NCI-H2029 treated with DMSO at 0.1 percent for 48 hours (cell line): Measurements from ENCODE around the gene RHOT2.

Experiments
- DNase-seq: peaks from one replicate; lab custom pipeline; 2025; lab: John Stamatoyannopoulos, UW

Gene RHOT2

DNA sequence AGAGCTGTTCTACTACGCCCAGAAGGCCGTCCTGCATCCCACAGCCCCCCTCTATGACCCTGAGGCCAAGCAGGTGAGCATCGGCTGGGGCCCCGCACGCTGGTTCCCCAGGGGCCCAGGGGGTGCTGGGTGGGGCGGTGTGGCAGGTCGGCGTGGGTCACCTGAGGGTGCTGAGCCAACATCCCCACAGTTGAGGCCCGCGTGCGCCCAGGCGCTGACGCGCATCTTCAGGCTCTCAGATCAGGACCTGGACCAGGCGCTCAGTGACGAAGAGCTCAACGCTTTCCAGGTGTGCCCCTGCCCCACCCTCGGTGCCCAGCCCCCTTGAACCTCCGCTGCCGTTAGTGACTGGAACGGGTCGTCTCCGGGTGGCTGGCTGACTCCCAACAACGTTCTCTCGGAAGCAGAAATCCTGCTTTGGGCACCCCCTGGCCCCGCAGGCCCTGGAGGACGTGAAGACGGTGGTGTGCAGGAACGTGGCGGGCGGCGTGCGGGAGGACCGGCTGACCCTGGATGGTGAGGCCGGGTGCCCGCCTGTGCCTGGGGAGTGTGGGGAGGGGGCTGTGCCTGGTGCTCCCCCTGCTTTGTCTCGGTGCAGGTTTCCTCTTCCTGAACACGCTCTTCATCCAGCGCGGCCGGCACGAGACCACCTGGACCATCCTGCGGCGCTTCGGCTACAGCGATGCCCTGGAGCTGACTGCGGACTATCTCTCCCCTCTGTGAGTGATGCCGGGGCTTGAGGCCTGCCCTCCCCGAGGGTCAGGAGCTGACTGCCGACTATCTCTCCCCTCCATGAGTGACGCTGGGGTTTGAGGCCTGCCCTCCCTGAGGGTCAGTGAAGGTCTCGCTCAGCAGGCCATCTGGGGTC, 2.8 kb downstream of the RHOT2 start:
- no peak for DNase-seq

DNA sequence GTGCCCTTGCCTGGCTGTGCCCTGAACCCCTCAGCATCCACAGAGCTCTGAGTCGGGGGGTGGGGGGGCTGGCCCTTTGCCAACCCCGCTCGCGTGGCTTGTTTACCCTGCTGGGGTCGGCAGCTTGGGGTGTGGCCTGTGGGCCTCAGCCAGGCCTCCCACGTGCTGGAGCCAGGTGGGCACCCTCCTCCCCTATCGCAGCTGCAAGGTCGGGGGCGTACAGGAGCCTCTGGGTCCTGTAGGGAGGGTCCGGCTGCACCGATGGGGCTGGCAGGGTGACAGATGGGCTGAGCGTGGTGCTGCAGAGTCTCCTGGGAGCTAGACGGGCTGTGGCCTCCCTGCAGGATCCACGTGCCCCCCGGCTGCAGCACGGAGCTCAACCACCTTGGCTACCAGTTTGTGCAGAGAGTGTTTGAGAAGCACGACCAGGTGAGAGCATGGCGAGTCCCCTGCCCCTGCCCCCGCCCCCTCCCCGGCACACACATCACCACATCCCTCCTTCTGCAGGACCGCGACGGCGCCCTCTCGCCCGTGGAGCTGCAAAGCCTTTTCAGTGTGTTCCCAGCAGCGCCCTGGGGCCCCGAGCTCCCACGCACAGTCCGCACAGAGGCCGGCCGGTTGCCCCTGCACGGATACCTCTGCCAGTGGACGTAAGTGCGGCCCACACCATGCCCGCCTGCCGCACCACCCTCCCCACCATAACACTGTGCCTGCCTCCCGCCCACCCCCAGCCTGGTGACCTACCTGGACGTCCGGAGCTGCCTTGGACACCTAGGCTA, 3.6 kb downstream of the RHOT2 start:
- DNase-seq, result no peak

DNA sequence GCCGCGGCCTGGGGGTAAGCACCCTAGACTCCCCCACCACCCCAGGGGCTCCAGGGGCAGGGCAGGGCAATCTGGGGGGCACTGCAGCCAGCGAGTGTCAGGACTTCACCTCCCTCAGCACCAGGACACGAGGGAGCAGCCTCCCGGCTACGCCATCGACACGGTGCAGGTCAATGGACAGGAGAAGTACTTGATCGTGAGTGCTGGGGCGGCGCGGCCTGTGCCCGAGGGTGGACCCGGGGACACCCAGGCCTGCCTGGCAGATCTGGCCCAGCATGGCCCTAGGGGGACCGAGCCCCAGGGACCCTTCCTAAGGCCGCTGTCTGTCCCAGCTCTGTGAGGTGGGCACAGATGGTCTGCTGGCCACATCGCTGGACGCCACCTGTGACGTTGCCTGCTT, 4.4 kb downstream of the RHOT2 start:
- no peak for DNase-seq

DNA sequence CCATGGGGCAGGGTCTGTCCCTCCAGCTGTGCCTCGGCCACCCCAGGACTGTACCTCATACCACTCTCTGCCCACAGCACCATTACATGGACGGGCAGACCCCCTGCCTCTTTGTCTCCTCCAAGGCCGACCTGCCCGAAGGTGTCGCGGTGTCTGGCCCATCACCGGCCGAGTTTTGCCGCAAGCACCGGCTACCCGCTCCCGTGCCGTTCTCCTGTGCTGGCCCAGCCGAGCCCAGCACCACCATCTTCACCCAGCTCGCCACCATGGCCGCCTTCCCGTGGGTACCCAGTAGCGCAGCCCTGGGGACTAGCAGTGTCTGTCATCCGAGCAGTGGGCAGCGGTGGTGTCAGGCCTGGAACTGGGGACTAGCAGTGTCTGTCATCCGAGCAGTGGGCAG, 4.9 kb downstream of the RHOT2 start:
- DNase-seq, result no peak

DNA sequence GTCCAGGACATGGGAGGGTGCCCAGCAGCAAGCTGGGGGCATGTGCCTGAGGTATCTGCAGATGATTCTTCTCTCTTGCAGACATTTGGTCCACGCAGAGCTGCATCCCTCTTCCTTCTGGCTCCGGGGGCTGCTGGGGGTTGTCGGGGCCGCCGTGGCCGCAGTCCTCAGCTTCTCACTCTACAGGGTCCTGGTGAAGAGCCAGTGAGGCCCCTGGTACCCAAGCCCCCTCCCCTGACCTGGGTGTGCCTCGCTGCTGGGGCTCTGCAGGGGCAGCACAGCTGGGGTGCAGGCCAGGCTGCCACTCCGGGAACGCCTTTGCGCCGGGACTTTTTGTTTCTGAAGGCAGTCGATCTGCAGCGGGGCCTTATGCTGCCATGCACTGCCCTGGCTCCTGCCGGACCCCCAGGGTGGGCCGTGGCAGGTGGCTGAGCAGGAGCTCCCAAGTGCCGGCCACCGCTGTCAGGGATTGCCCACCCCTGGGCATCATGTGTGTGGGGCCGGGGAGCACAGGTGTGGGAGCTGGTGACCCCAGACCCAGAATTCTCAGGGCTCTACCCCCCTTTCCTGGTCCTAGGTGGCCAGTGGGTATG, 5.6 kb downstream of the RHOT2 start:
- DNase-seq, result no peak

DNA sequence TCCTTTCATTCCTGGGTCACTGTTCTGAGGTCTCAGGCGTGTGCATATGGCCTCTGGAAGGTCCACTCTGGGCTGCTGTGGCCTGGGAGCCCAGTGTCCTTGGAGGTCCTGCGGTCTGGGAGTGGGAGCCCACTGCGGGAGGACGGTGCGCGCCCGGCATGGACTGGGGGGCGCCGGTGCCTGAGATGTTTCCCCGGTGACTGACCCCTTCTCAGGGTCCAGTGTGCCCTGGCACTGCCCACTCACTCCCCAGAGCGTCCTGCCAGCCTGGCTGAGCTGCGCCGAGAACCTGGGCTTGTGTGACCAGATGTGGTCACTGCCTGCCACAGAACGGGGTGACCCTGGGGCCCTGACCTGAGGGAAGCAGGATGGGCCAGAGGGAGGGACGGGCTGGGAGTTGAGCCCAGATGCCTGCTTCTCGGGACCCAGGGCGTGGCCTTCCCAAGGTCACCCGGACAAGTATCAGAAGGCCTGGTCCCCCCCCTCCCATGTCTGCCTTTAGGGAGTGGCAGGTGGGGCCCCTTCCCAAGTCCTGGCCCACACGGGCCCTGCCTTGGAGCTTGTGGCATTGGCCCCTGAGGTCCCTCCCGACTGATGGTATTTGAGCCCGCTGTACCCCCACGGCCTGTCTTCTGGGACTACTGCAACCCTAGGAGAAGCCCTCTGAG, 6.4 kb downstream of the RHOT2 start:
- no peak for DNase-seq

DNA sequence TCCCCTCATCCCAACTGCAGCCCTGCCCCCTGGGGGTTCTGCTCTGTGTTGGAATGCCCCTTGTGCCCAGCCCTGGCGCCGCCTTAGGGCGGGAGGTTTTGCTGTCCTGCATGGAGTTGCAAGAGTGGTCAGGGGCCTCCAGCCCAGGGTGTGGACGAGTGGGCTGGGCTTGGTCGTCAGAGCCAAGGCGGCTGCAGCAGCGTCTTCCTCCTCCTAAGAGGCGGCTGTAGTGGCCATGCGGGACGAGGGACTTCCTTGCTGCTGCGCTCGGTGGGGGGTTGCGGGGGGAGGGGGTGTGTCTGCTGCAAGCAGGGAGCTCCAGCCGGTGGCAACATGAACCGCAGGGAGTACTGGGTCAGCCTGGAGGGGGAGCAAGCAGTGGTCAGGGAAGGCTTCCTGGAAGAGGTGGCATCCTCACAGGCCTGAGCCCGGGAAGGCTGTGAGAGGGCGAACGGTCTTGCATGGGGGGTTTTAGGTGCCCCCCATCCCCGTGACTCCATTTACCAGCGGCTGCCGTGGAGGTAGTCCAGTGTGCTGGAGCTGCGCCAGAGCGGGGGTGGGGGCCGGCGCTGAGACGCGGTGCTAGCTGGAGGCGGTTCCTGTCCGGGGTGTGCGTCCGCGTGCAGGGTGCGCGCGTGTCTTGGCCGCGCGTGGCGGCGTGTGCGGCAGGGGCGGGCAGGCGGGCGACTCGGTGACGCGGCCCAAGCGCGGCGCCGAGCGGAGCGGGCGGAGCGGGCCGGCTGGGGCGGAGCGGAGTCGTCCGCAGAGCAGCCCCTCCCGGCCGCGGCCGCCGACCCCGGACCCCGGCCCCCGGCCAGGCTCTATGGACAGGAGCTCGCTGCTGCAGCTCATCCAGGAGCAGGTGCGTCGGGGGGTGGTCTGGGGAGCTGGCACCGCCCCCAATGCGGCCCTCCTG, 7.3 kb downstream of the RHOT2 start, which contains the start of gene RHBDL1:
TSS of gene RHBDL1 (plus strand) at position 704 of the 916 bp plus-strand sequence. CDS start at position 824, 120 bp downstream.
- no peak for DNase-seq

DNA sequence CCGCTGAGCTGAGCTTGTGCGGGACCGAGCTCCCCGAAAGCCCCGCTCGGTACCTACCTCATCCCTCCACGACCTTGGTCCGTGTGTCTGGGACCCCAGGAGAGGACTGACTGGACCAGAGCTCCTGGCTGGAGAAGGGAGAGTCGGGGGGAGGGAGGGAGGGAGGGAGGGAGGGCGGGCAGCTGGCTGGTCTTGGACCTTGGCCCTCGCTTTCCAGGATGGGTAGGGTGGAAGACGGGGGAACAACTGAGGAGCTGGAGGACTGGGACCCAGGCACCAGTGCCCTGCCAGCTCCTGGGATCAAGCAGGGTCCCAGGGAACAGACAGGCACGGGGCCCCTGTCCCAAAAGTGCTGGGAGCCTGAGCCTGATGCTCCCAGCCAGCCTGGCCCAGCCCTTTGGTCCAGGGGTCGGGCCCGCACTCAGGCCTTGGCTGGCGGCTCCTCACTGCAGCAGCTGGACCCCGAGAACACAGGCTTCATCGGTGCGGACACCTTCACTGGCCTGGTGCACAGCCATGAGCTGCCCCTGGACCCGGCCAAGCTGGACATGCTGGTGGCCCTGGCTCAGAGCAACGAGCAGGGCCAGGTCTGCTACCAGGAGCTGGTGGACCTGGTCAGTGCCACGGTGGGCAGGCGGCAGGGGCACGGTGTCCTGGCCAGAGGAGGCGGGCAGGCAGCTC, 8.1 kb downstream of the RHOT2 start:
- no peak for DNase-seq

DNA sequence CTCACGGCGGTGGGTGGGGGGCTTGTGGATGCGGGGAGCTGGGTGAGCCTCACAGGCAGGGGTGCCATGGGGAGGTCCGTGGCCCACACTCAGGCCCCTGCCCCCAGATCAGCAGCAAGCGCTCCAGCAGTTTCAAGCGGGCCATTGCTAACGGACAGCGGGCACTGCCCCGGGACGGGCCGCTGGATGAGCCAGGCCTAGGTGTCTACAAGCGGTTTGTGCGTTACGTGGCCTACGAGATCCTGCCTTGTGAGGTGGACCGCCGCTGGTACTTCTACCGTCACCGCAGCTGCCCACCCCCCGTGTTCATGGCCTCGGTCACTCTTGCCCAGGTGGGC, 8.6 kb downstream of the RHOT2 start:
- no peak for DNase-seq

DNA sequence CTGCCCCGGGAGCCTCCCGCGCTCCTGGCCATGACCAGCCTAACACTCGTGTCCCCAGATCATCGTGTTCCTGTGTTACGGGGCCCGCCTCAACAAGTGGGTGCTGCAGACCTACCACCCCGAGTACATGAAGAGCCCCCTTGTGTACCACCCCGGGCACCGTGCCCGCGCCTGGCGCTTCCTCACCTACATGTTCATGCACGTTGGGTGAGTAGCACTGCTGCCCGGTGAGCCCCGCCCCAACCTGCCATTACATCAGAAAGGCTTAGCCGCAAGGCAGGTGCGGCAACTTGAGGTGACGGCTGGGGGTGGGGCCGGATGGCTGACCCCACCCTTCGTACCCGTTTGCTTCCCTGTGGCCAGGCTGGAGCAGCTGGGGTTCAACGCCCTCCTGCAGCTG, 9.0 kb downstream of the RHOT2 start:
- DNase-seq, result no peak

DNA sequence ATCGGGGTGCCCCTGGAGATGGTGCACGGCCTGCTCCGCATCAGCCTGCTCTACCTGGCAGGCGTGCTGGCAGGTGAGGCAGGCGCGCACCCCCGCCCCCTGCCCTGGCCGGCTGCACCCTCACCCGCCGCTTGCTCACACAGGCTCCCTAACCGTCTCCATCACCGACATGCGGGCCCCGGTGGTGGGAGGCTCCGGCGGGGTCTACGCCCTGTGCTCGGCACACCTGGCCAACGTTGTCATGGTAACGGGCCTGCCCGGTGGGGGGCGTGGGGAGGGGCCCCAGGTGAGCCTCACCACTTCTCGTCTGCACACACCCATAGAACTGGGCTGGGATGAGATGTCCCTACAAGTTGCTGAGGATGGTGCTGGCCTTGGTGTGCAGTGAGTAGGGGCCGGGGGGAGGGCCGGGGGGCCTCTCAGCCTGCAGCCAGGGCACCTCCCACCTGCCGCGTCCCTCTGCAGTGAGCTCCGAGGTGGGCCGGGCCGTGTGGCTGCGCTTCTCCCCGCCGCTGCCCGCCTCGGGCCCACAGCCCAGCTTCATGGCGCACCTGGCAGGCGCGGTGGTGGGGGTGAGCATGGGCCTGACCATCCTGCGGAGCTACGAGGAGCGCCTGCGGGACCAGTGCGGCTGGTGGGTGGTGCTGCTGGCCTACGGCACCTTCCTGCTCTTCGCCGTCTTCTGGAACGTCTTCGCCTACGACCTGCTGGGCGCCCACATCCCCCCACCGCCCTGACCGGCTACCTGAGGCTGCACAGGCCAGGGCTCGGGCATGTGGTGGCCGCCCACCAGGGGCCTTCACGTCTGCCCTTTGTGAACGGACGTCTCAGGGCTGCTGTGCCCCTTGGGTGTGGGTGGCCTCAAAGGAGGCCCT, 9.6 kb downstream of the RHOT2 start:
- no peak for DNase-seq

DNA sequence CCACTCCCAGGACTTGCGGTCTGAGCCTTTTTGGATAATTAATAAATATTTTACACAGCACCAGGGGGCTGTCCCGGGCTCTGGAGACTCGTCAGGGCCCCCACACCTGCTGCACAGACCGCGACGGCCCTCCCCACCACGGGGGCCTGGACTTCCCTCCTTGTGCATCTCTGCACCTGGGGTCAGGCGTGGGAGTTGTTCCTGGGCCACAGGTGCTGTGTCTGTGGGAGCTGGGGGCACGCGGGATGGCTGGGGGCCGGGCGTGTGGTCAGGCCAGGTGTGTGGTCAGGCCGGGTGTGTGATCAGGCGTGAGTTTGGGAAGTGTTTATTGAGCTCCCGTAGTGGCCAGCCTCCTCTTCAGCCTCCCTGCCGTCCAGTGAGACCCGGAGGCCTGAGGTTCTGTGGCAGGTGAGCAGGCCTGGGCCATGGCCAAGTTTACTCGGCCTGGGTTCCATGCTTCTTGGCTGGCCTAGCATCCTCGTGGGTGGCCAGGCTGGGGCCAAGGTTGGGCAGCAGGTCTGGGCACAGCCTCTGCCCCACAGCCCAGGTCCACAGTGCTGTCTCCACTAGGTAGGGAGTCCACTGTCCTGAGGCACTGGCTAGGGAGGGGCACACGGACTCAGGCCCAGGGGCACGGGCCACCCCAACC, 10.4 kb downstream of the RHOT2 start:
- DNase-seq, result no peak

DNA sequence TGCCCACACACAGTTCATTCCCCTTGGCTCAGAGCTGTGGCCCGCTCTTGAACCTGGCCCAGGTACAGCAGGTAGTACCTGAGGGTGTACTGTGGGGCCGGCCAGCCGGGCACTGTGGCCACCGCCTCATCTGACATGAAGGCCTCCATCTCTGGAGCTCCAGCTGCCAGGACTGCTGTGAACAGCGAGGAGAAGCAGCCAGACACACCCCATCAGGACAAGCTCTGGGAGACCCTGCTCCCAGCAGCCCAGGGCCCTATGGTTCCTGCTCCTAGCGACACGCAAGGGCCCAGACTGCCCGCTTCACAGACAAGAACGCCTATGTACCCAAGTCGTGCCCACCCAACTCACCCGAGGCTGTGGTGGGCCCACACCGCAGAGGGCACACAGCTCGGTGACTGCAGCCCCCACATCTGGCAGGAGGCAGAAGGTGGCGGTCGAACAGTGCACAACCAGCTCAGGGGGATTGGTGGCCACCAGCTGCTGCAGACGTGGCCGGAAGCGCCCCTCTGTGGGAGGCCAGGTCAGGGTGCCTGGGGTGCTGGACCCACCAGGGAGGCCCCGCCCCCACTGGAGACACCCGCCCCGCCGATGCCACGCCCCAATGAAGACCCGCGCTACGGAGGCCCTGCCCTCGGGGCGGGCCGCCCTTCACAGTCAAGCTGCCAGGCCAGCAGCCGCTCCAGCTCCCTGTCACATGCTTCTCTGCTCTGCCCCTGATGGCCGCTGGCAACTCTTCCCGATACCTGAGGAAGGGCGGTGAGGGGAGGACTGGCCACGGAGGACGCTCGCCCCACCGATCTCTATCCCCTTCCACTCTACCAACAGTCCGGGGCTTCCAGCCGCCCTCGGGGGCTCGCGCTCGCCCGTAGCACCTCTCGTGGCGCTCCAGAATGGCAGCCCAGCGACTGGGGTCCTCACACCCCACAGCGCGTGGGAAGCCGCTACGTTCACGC, 11.2 kb downstream of the RHOT2 start:
- DNase-seq, result peak; percentile 26

DNA sequence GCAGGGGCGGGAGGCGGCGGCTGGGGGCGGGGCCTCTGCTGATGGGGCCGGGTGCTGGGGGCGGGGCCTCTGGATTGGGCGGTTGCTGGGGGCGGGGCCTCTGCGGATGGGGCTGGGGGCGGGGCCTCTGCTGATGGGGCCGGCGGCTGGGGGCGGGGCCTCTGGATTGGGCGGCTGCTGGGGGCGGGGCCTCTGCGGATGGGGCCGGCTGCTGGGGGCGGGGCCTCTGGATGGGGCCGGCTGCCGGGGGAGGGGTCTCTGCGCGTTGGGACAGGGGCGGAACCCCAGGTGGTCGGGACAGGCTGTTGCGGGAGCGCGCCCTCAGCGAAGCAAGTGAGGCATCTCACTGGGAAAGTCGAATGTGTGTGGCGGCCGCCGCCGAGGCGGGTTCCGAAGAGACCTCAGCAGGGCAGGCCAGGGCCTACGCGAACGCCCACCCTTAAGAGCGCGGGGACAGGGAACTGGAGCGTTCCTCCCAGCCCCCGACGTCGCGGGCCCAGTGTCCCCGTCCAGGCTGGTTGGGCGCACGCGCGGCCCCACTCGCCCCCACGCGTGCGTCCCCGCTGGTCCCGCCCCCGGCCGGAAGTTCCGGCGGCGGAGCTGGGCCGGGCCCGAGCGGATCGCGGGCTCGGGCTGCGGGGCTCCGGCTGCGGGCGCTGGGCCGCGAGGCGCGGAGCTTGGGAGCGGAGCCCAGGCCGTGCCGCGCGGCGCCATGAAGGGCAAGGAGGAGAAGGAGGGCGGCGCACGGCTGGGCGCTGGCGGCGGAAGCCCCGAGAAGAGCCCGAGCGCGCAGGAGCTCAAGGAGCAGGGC, 12.1 kb downstream of the RHOT2 start, which contains the start of gene STUB1:
TSS of gene STUB1 (plus strand) at position 597 of the 811 bp plus-strand sequence. CDS start at position 713, 116 bp downstream.
- peak; percentile 65 for DNase-seq

DNA sequence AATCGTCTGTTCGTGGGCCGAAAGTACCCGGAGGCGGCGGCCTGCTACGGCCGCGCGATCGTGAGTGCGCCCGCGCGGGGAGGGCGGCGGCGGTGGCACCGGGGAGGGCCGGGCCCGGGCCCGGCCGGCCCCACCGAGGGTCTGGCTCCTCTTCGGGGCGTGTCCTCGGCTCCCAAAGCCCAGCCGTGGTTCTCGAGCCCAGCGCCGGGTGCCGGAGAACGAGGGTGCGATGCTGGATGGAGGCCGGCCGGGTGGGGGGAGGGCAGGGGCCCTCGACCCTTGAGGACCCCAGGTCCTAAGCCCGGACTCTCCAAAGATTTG, 12.7 kb downstream of the RHOT2 start:
- DNase-seq, result no peak

DNA sequence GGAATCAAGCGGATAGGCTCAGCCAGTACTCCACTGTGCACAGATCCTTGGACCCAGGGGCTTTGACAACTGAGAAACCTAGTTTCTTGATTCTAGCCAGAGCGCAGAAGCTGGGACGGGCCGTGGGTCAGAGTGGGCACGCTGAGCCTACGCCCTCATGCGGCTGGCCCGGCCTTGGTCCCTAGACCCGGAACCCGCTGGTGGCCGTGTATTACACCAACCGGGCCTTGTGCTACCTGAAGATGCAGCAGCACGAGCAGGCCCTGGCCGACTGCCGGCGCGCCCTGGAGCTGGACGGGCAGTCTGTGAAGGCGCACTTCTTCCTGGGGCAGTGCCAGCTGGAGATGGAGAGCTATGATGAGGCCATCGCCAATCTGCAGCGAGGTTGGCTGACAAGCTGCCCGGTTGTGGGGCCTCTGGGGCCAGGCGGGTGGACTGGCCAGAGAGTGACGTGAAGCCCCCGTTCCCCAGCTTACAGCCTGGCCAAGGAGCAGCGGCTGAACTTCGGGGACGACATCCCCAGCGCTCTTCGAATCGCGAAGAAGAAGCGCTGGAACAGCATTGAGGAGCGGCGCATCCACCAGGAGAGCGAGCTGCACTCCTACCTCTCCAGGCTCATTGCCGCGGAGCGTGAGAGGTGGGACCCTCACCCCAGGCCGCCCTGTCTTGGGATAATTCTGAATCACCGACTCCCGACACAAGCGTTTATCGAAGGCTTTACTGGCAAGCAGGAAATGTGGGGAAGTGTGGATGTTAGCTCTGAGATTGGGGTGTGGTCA, 13.2 kb downstream of the RHOT2 start:
- no peak for DNase-seq
